GM12878 (cell line): ENCODE data around the gene NFATC3.

Source experiments
- CREM ChIP-seq: IDR thresholded peaks from 2 replicates; pipeline ENCODE4 v1.6.1; 2014; ENCODE audit warnings: antibody characterized with exemption, low read depth
- FOS ChIP-seq: IDR thresholded peaks from 3 replicates; pipeline ENCODE4 v1.6.1; 2011; ENCODE audit warnings: borderline replicate concordance; ENCODE audit not compliant: insufficient read length; ENCODE audit errors: extremely low read depth
- NFYB ChIP-seq: IDR thresholded peaks from 2 replicates; pipeline ENCODE4 v1.6.1; 2011; ENCODE audit warnings: low read depth, mild to moderate bottlenecking, low read length, improper control_type of control experiment, moderate library complexity; ENCODE audit not compliant: insufficient read depth

GRCh38 chr16:68146585-68146984 lies 61.4 kb downstream of the NFATC3 start:
- no peak for TF ChIP-seq NFYB
- no peak for TF ChIP-seq CREM
- no peak for TF ChIP-seq FOS
